CD4-positive, alpha-beta T cell treated with Interleukin-4 for 4 hours (primary cell): ENCODE measurements around the gene LPIN2.
"Not testable (repeated sequence)": the region's sequence is repeated elsewhere in the genome, so short reads cannot be mapped to it uniquely, and the experiment has no call there.

Experiments
- DNase-seq: peaks from one replicate; pipeline ENCODE4 v3.0.0-alpha.2; 2020

LPIN2 gene

GRCh38 chr18:3044931-3045698 lies 32.2 kb upstream of the LPIN2 start:
- no peak for DNase-seq

GRCh38 chr18:3042379-3042778 lies 29.4 kb upstream of the LPIN2 start:
- DNase-seq, result no peak

GRCh38 chr18:3041843-3042242 lies 28.9 kb upstream of the LPIN2 start:
- no peak for DNase-seq

GRCh38 chr18:3040881-3041280 lies 27.9 kb upstream of the LPIN2 start:
- DNase-seq, result no peak

- no peak for DNase-seq
Observed at GRCh38 chr18:3040173-3040572, 27.2 kb upstream of the LPIN2 start.

- peak; percentile 43 for DNase-seq
Observed at GRCh38 chr18:3037423-3037915, 24.5 kb upstream of the LPIN2 start.

- no peak for DNase-seq
Observed at GRCh38 chr18:3036108-3036507, 23.2 kb upstream of the LPIN2 start.

- no peak for DNase-seq
Observed at GRCh38 chr18:3035635-3036034, 22.7 kb upstream of the LPIN2 start.

- DNase-seq, result no peak
Observed at GRCh38 chr18:3032721-3033120, 19.8 kb upstream of the LPIN2 start.

GRCh38 chr18:3029215-3029952 lies 16.4 kb upstream of the LPIN2 start:
- no peak for DNase-seq

- not testable (repeated sequence) for DNase-seq
Observed at GRCh38 chr18:3028115-3028514, 15.2 kb upstream of the LPIN2 start.

- no peak for DNase-seq
Observed at GRCh38 chr18:3027370-3027891, 14.5 kb upstream of the LPIN2 start.

GRCh38 chr18:3025544-3025943 lies 12.6 kb upstream of the LPIN2 start:
- DNase-seq, result no peak

GRCh38 chr18:3023603-3024002 lies 10.7 kb upstream of the LPIN2 start:
- DNase-seq, result not testable (repeated sequence)

- no peak for DNase-seq
Observed at GRCh38 chr18:3016585-3017297, 3.8 kb upstream of the LPIN2 start.

- DNase-seq, result no peak
Observed at GRCh38 chr18:3015851-3016250, 2.9 kb upstream of the LPIN2 start.

- no peak for DNase-seq
Observed at GRCh38 chr18:3015204-3015592, 2.3 kb upstream of the LPIN2 start.

- DNase-seq, result no peak
Observed at GRCh38 chr18:3014503-3015203, 1.7 kb upstream of the LPIN2 start.

GRCh38 chr18:3012136-3013023 lies 564 bp downstream of the LPIN2 start:
- DNase-seq, result peak; percentile 33

GRCh38 chr18:3010086-3010485 lies 2.9 kb downstream of the LPIN2 start:
- DNase-seq, result no peak

GRCh38 chr18:3008541-3008940 lies 4.4 kb downstream of the LPIN2 start:
- DNase-seq, result no peak

- DNase-seq, result no peak
Observed at GRCh38 chr18:3007491-3007890, 5.5 kb downstream of the LPIN2 start.
